ENCODE data around the gene TMC3.

Gene TMC3

DNA sequence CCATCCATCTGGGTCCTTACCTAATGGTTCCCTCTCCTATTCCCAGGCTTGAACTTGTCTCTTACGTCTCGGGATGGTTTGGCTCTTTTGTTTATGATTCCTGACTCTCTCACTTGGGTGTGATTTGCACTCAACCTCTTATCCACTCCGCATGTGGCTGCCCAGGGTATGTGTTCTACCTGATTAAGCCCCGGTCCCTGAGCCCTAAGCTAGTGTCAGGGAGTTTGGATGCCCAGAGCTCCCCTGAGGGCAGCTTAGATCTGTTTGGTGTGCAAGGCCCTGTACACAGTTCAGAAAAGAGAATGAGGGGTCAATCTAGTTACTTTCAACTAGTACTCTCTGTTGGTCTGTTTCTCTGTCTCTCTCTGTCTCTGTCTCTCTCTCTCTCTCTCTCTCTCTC is 34.2 kb downstream of the TMC3 start:
- Histone ChIP-seq H3K27me3 (ENCODE audit: insufficient read depth, low read depth, severe bottlenecking) (no peaks in the 10 kb centered on the region), H3K4me3 (ENCODE audit: low read depth, low read length) (no peak overlapping the region), H3K9me3 (ENCODE audit: severe bottlenecking) (no peaks in the 10 kb centered on the region), H3K27ac (no peak overlapping the region), H3K36me3 (no peaks in the 10 kb centered on the region)
- DNase-seq: no peak
- TF ChIP-seq CTCF (IDR thresholded peaks at IDR 0.05; ENCODE audit: low read depth, low read length): no peak

DNA sequence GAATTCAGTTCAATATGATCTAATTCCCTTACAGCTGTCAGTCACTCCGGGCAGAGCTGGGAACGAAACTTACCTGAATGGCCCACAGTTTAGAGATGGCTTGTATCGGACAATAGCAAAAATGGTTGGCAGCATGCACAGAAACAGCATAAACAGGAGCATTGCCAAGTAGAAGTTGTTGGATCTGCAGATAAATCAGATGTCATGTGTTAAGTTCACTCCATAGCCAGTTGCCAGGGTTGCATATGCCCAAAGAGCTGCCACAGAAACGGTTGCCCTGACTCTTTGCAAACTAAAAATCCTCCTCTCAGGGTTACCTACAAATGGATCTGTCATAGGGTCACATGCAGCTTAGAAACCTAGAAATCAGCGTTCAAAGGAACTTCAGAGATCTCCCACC is 34.7 kb downstream of the TMC3 start:
- Histone ChIP-seq H3K36me3 (no peaks in the 10 kb centered on the region), H3K27me3 (ENCODE audit: insufficient read depth, low read depth, severe bottlenecking) (no peaks in the 10 kb centered on the region), H3K27ac (no peak overlapping the region), H3K9me3 (ENCODE audit: severe bottlenecking) (no peaks in the 10 kb centered on the region), H3K4me3 (ENCODE audit: low read depth, low read length) (no peak overlapping the region)
- no peak for TF ChIP-seq CTCF (IDR thresholded peaks at IDR 0.05; ENCODE audit: low read depth, low read length)
- no peak for DNase-seq

- no peak for TF ChIP-seq CTCF (IDR thresholded peaks at IDR 0.05; ENCODE audit: low read depth, low read length)
- Histone ChIP-seq H3K4me3 (ENCODE audit: low read depth, low read length) (no peak overlapping the region), H3K27ac (no peak overlapping the region), H3K9me3 (ENCODE audit: severe bottlenecking) (no peaks in the 10 kb centered on the region), H3K36me3 (no peaks in the 10 kb centered on the region), H3K27me3 (ENCODE audit: insufficient read depth, low read depth, severe bottlenecking) (no peaks in the 10 kb centered on the region)
- DNase-seq: no peak
Observed at GRCh38 chr15:81338170-81339007, 35.6 kb downstream of the TMC3 start.

- H3K27ac ChIP-seq: no peak overlapping the region
- TF ChIP-seq CTCF (IDR thresholded peaks at IDR 0.05; ENCODE audit: low read depth, low read length): no peak
- no peaks in the 10 kb centered on the region for H3K9me3 ChIP-seq (ENCODE audit: severe bottlenecking)
- H3K36me3 ChIP-seq: no peaks in the 10 kb centered on the region
- H3K4me3 ChIP-seq (ENCODE audit: low read depth, low read length): no peak overlapping the region
- H3K27me3 ChIP-seq (ENCODE audit: insufficient read depth, low read depth, severe bottlenecking): no peaks in the 10 kb centered on the region
- no peak for DNase-seq
Observed at GRCh38 chr15:81337713-81338157, 36.3 kb downstream of the TMC3 start.

DNA sequence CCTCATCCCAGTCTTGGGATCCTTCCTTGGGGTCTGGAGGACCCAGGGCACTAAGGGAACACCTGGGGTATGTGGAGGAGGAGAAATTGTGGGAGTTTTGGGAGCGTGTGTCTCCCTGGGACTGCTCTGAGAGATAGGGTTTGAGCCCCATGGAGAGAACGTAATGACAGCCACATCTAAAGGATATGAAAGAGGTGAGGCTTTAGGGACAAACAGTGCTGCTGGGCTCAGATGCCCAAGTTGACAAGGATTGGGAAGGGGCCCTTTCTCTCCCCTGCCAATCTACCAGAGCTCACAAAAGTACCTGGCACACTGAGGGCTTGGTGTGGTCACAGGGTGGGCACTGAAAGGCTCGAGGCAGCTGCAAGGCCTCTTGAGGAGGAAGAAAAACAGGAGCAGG is 36.8 kb downstream of the TMC3 start:
- no peak for TF ChIP-seq CTCF (IDR thresholded peaks at IDR 0.05; ENCODE audit: low read depth, low read length)
- H3K27ac ChIP-seq: no peak overlapping the region

GRCh38 chr15:81336568-81336967 is 37.4 kb downstream of the TMC3 start:
- Histone ChIP-seq H3K36me3 (no peaks in the 10 kb centered on the region), H3K27me3 (ENCODE audit: insufficient read depth, low read depth, severe bottlenecking) (no peaks in the 10 kb centered on the region), H3K27ac (no peak overlapping the region), H3K9me3 (ENCODE audit: severe bottlenecking) (no peaks in the 10 kb centered on the region), H3K4me3 (ENCODE audit: low read depth, low read length) (no peak overlapping the region)
- TF ChIP-seq CTCF (IDR thresholded peaks at IDR 0.05; ENCODE audit: low read depth, low read length): no peak
- DNase-seq: no peak

More for the DNA sequence above, 36.8 kb downstream of the TMC3 start:
- H3K27me3 ChIP-seq (ENCODE audit: insufficient read depth, low read depth, severe bottlenecking): no peaks in the 10 kb centered on the region
- DNase-seq: no peak
- H3K36me3 ChIP-seq: no peaks in the 10 kb centered on the region
- H3K4me3 ChIP-seq (ENCODE audit: low read depth, low read length): no peak overlapping the region
- no peaks in the 10 kb centered on the region for H3K9me3 ChIP-seq (ENCODE audit: severe bottlenecking)

Data from WERI-Rb-1 (cell line).